Measurements from ENCODE around the gene PSME3IP1.
"Not testable (repeated sequence)": the region's sequence is repeated elsewhere in the genome, so short reads cannot be mapped to it uniquely, and the experiment has no call there.

Gene PSME3IP1

GRCh38 chr16:57209780-57210179 is 23.9 kb upstream of the PSME3IP1 start:
- no peak overlapping the region for H3K4me3 ChIP-seq (ENCODE audit: low read depth, low read length)
- TF ChIP-seq CTCF (IDR thresholded peaks at IDR 0.05; ENCODE audit: borderline replicate concordance, insufficient read depth, low read depth, low read length), result no peak

GRCh38 chr16:57208926-57209325 is 23.1 kb upstream of the PSME3IP1 start:
- TF ChIP-seq CTCF (IDR thresholded peaks at IDR 0.05; ENCODE audit: borderline replicate concordance, insufficient read depth, low read depth, low read length), result no peak
- no peak overlapping the region for H3K4me3 ChIP-seq (ENCODE audit: low read depth, low read length)

GRCh38 chr16:57204675-57205074 is 18.8 kb upstream of the PSME3IP1 start:
- no peak for TF ChIP-seq CTCF (IDR thresholded peaks at IDR 0.05; ENCODE audit: borderline replicate concordance, insufficient read depth, low read depth, low read length)
- no peak overlapping the region for H3K4me3 ChIP-seq (ENCODE audit: low read depth, low read length)

- TF ChIP-seq CTCF (IDR thresholded peaks at IDR 0.05; ENCODE audit: borderline replicate concordance, insufficient read depth, low read depth, low read length), result no peak
- H3K4me3 ChIP-seq (ENCODE audit: low read depth, low read length), result no peak overlapping the region
These were observed 17.6 kb upstream of the PSME3IP1 start for GRCh38 chr16:57203451-57203850.

GRCh38 chr16:57202095-57202886 is 16.5 kb upstream of the PSME3IP1 start:
- H3K4me3 ChIP-seq (ENCODE audit: low read depth, low read length), result no peak overlapping the region
- TF ChIP-seq CTCF (IDR thresholded peaks at IDR 0.05; ENCODE audit: borderline replicate concordance, insufficient read depth, low read depth, low read length), result no peak

GRCh38 chr16:57200926-57201325 is 15.1 kb upstream of the PSME3IP1 start:
- not testable (repeated sequence) for H3K4me3 ChIP-seq (ENCODE audit: low read depth, low read length)

GRCh38 chr16:57200321-57200720 is 14.5 kb upstream of the PSME3IP1 start:
- not testable (repeated sequence) for H3K4me3 ChIP-seq (ENCODE audit: low read depth, low read length)

- TF ChIP-seq CTCF (IDR thresholded peaks at IDR 0.05; ENCODE audit: borderline replicate concordance, insufficient read depth, low read depth, low read length), result no peak
- no peak overlapping the region for H3K4me3 ChIP-seq (ENCODE audit: low read depth, low read length)
These were observed 10.9 kb upstream of the PSME3IP1 start for GRCh38 chr16:57196753-57197152.

Measured in GM12875 (cell line).